ENCODE measurements around the gene PTN.
"Not testable (repeated sequence)": the region's sequence is repeated elsewhere in the genome, so short reads cannot be mapped to it uniquely, and the experiment has no call there.

The PTN gene

GRCh38 chr7:137316648-137317353 is 26.7 kb downstream of the PTN start:
- no peak for DNase-seq

DNA sequence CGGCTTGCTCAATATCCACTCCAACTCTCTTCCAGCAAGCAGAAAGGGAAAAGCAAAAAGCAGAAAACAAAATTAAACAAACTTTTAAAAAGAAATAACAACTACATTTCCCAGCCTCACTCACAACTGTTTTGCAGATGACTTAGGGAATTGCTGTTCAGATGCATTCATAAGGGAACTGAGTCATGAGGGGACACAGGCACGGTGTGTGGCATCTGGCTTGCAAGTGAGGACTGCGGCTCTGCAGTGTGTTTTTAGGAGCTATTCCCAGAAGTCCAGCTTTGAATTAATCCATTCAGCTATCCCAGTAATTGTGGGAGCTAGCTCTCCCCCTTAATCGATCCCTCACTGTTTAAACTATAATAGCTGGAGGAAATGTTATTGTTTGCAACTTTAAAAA is 30.3 kb downstream of the PTN start:
- DNase-seq = no peak

GRCh38 chr7:137306748-137307147 is 36.8 kb downstream of the PTN start:
- no peak for DNase-seq

- DNase-seq = no peak
These were observed 37.5 kb downstream of the PTN start for GRCh38 chr7:137305901-137306621.

DNA sequence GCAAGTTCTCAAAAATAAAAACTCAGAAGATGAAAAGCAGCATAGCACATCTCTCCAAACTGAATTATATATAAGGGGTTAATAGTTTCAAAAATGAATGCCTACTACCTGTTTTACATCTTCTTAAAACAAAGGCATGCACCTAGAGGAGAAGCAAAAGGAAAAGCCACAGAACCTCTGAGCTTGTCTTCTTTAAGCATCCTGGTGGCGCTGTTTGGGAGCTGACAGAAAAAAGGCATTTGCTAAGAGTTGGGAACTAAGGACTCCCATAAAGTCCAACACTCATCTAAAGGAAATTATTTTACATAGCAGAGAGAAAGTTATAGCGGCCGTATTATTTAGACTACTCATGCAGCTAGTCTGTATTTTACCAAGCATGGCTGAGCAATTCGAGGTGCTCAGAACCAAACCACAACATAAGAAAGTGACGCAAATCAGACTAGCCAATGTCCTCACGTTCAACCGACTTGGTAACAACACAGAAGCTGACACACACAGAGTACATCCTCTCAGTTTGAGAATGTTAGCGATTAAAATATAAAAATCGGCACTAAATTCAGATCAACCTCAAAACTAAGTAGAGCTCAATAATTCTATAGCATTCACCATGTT is 38.8 kb downstream of the PTN start:
- no peak for DNase-seq

DNA sequence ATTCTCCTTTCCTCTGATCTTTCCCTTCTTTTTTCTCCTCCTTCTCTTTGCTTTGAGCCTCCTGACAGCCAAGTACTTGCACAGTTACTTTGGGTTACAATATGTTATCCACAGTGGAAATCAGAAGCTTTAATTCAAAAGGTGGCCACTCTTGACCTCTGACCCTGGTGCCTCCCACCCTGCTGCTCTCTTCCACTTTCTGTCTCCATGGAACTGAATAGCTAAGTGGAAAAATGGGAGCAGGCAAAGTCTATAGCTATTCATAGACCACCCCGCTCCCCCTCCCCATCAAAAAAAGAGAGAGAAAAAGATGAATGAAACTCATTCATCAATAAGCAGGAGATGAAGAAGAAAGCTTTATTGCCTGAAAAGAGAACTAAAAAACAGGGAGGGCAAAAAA is 39.4 kb downstream of the PTN start:
- no peak for DNase-seq

- DNase-seq = no peak
These were observed 41.5 kb downstream of the PTN start for GRCh38 chr7:137302081-137302480.

DNA sequence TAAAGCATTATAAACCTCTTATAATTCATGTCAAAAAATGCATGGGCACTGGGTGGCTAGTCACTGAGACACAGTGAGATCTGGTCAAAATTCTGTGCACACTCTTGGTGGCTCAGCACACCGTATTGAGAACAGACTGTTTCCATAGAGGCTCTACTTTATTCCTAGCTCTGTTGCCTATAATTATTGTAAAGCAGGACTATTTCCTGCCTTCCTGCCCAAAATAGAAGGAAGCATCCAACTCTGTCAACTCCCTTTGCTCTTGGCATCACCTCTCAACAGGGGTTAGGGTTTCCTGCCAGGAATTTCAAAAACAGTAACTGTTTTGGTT is 45.1 kb downstream of the PTN start:
- no peak for DNase-seq

GRCh38 chr7:137297551-137298463 is 45.7 kb downstream of the PTN start:
- DNase-seq = no peak

DNA sequence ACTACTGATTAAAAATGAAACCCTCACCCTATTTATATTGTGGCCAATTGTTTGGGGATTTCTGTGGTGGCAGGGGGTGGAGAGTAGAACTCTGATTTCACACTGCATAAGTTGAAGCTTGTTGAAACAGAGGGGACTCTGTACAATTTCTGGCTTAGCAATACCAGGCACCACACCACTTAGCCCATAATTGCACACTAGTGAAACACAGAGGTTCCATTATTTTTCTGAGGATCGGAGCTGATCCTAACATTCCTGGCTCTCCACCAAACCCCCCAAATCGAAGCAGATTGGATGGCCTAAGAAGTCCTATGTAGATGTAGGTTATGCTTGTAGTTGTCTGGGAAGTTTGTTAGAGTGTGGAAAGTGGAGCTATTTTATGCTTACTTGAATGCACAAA is 47.0 kb downstream of the PTN start:
- DNase-seq = no peak

DNA sequence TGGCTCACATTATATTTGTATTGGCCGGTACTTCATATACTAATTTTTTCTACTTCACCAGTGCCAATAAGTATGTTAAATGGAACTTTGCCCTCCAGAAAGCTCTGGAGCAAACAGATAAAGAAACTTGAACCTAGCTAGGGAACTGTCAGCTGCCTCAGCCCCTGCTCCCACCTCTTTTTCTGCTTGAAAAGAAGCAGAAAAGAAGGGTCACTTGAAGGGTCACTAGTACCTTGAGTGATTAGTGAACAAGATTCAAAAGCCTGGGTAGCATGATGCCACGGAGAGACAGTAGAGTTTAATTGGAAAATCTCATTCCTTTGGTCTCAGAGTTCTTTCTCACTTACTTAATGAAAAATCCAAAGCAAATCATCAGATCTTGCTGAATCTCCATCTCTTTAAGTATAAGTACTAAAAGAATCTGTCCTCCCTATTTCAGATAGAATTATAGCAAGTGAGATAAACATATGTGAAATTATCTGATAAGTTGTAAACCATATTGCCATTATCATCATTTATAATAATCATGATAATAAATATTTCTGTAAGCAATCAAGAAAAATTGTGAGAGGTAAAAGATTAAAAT is 47.7 kb downstream of the PTN start:
- no peak for DNase-seq

DNA sequence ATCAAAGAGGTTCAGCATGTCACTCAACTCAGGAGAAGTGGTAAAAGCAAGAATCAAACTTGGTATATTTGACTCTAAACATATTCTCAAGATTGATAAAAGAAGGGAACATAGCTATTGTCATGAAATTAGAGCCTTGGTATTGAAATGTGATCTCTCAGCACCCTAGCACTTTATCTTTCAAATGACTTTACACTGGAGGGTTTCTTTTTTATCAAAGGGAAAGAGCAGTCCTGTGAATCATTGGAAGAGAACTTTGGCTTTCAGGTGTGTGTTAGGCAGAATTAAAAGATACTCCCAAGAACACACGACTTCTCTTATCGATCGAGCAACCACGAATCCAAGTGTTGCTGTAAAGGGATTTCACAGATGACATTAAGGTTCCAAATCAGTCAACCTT is 54.4 kb downstream of the PTN start:
- no peak for DNase-seq

GRCh38 chr7:137287651-137288258 is 55.8 kb downstream of the PTN start:
- DNase-seq = no peak

DNA sequence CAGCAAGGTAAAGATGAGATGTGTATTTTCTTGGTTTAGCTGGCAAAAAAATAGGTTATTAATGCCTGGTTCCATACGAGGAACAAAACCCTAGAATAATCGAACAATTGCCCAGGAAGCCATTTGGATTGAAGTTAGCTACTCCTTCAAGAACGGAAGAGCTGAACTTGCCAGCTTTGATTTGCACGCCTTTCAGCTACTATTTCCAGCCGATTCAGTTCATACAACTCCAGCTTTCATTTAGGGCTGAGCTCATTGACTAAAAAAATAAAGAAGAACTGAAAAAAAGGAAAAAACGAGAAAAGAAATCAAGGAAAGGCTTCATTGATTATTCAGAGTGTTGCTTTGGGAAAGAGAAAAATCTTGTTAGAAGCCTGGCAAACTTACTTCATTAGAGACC is 60.4 kb downstream of the PTN start:
- DNase-seq = no peak

DNA sequence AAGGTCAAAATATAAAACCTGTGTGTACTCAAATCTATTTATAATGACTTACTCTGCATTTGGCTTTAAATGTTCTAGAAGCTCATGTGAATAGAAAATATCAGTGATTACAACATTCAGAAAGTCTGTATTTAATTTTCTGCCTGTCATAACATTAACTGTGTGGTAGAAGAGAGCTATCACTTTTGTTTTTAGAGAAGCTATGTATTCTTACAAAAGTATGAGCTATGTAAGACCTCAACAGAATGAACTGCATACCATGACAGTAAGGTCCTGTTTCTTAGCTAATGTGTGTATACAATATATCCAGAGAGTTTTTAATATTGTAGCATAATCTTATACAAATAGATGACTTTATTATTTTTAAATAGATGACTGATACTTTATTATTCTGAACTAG is 61.5 kb downstream of the PTN start:
- no peak for DNase-seq

DNA sequence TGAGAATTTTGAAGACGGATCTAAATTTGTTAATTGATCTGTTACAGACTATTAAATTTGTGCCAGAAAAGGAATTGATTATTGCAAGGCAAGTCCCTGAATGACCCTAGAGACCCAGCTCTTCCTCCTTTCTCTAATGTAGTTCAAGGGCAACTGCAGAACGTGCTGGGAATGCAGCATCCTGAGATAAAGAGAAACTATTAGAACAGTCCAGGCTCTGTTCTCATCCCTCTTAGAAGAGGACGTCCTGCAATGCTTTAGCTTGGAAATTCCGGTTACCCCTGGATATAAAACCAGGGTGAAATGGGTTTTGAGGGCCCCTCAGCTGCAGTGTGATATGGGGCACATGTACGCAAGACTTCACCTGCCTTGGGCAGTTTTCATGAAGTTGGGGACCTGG is 67.3 kb downstream of the PTN start:
- DNase-seq = no peak

GRCh38 chr7:137272249-137272648 is 71.3 kb downstream of the PTN start:
- DNase-seq = no peak

- DNase-seq = no peak
These were observed 74.3 kb downstream of the PTN start for GRCh38 chr7:137269240-137269639.

- DNase-seq = not testable (repeated sequence)
These were observed 75.3 kb downstream of the PTN start for GRCh38 chr7:137268001-137268865.

DNA sequence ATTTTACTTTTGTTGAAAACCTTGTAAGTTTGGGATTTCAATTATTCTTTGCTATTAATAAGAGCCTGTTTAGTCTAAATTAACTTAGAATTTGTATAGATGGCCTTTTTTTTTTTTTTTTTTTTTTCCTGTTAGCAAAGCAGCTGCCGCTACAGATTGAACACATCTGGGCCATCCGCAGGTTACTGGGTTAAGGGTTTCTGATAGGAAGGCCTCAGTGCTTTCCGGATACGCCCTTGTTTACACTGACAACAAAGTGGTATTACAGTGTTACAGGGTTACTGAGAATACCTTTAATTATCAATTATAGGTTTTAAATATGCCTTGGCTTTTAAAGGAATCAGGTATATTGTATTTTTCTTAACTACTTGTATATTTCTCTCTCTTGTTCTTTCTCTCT is 76.8 kb downstream of the PTN start:
- DNase-seq = no peak

GRCh38 chr7:137265480-137265879 is 78.1 kb downstream of the PTN start:
- DNase-seq = not testable (repeated sequence)

DNA sequence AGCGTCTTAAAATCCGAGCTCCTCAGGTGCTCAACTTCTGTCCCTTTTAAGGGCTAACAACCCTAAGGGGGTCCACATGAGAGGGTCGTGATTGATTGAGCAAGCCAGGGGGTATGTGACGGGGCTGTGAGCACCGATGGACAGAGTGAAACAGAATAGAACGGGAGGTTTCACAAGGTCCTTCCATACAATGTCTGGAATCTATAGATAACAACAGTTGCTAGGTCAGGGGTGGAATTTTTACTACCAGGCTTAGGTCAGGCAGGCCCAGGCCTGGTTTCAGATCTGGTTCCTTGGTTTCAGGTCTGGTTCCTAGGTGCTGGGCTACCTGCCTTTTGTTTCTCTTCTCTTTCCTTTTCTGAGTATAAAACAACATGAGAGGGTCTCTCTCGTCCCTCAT is 80.9 kb downstream of the PTN start:
- DNase-seq = no peak
